Activated CD4-positive, alpha-beta T cell treated with anti-CD3 and anti-CD28 coated beads, Interleukin-2, amount 10 ng/mL, durations not matched to agents 24 days and 14 days (primary cell): ENCODE results near the gene NT5DC3. TPM values are rescaled to one million over a fixed set of nuclear protein-coding genes. Genes with fewer than 3 reads are reported as not detected.

Experiments
- DNase-seq: peaks from one replicate; pipeline ENCODE4 v3.0.0; 2022
- H3K27ac Mint-ChIP-seq: one replicate; pipeline ENCODE4 v1.8.0; 2022; ENCODE audit warnings: mild to moderate bottlenecking, mixed read lengths
- H3K27me3 Mint-ChIP-seq: one replicate; pipeline ENCODE4 v1.8.0; 2022; ENCODE audit warnings: mixed read lengths
- H3K36me3 Mint-ChIP-seq: one replicate; pipeline ENCODE4 v1.8.0; 2022; ENCODE audit warnings: low read depth, mild to moderate bottlenecking, mixed read lengths
- H3K4me1 Mint-ChIP-seq: one replicate; pipeline ENCODE4 v1.8.0; 2021; ENCODE audit warnings: mixed read lengths
- H3K4me3 Mint-ChIP-seq: one replicate; pipeline ENCODE4 v1.8.0; 2022; ENCODE audit warnings: mild to moderate bottlenecking, moderate library complexity, mixed read lengths
- H3K9me3 Mint-ChIP-seq: one replicate; pipeline ENCODE4 v1.8.0; 2021; ENCODE audit warnings: mixed read lengths
- intact Hi-C: fragments of 100-400 bp; cut with micrococcal nuclease; formaldehyde crosslinking; loops from one replicate; pipeline ENCODE4 v1.15.1; 2023
- total RNA-seq: library from RNA; stranded (reverse); gene quantifications from 2 replicates; pipeline ENCODE4 v1.2.3, GENCODE V29; 2022

The NT5DC3 gene
- total RNA-seq, 1 donor from 2014 or later: 14.9 TPM

DNA sequence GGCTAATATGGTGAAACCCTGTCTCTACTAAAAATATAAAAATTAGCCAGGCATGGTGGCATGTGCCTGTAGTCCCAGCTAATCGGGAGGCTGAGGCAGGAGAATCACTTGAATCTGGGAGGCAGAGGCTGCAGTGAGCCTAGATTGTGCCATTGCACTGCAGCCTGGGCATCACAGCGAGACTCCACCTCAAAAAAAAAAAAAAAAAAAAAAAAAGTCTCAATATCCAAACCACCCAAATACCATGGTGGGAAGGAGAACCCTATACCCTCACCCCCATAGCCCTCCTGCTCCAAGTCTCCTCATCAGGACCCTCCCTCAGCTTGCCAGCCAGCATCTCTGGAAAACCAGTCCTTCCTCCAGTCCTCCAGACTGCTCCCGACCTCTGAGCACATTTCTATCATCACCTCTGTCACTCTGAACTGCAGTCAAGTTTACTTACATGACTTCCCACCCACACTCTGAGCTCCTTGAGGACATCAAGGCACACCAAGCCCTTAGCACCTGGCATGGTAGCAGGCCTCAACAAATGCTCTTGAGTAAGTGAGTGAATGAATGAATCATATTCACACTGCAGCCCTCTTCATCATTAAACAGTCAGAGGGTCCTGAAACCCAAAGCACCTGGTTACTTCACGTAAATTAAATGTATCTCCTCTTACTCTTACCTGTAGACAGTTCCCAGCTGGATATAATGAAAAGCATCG is 35.2 kb downstream of the NT5DC3 start:
- no peaks in the 10 kb centered on the region for H3K27me3 Mint-ChIP-seq
- H3K36me3 Mint-ChIP-seq: no peaks in the 10 kb centered on the region
- DNase-seq: no peak
- H3K9me3 Mint-ChIP-seq: no peaks in the 10 kb centered on the region
- intact Hi-C loops: no loop called here
- H3K4me3 Mint-ChIP-seq: no peak overlapping the region
- H3K4me1 Mint-ChIP-seq: peaks cover 3% of the 10 kb centered on the region
- no peak overlapping the region for H3K27ac Mint-ChIP-seq

DNA sequence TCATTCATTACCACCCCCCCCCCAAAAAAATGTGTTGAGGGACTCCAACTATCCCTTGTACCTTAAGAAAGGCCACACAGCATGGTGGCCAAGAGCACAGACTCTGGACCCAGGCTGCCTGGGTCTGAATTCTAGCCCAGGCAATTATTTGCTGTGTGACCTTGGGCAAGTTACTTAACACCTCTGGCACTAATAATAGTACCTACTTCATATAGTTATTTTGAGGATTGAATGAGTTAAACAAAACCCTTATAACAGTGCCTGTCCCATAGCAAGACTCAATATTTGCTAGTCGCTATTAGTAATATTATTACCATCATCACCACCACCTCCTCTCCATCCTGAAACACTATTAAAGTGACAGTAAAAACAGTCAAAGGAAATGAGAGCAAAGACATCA is 37.2 kb downstream of the NT5DC3 start:
- H3K27me3 Mint-ChIP-seq: no peaks in the 10 kb centered on the region
- no peaks in the 10 kb centered on the region for H3K36me3 Mint-ChIP-seq
- H3K9me3 Mint-ChIP-seq: no peaks in the 10 kb centered on the region
- intact Hi-C loops: no loop called here
- peaks cover 4% of the 10 kb centered on the region for H3K4me1 Mint-ChIP-seq
- no peak for DNase-seq
- no peak overlapping the region for H3K4me3 Mint-ChIP-seq
- H3K27ac Mint-ChIP-seq: no peak overlapping the region

DNA sequence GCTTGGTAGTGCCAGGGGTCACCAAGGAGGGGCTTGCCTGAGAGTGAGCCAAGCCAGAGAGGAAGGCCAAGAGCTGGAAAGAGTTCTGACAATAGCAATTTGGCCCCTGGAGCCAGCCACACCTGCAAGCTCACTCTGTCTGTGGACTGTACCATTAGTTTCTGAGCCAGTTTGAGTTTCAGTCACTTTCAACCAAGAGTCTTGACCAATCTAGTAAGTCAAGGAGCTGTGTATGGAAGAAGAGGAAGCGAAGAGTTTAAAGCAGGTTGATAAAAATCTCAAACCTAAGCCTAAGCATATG is 38.5 kb downstream of the NT5DC3 start:
- no peak overlapping the region for H3K4me3 Mint-ChIP-seq
- H3K27ac Mint-ChIP-seq: no peak overlapping the region
- H3K4me1 Mint-ChIP-seq: peaks cover 1% of the 10 kb centered on the region
- no peaks in the 10 kb centered on the region for H3K9me3 Mint-ChIP-seq
- H3K27me3 Mint-ChIP-seq: no peaks in the 10 kb centered on the region
- H3K36me3 Mint-ChIP-seq: peaks cover under 1% of the 10 kb centered on the region
- DNase-seq: no peak
- intact Hi-C loops: no loop called here

DNA sequence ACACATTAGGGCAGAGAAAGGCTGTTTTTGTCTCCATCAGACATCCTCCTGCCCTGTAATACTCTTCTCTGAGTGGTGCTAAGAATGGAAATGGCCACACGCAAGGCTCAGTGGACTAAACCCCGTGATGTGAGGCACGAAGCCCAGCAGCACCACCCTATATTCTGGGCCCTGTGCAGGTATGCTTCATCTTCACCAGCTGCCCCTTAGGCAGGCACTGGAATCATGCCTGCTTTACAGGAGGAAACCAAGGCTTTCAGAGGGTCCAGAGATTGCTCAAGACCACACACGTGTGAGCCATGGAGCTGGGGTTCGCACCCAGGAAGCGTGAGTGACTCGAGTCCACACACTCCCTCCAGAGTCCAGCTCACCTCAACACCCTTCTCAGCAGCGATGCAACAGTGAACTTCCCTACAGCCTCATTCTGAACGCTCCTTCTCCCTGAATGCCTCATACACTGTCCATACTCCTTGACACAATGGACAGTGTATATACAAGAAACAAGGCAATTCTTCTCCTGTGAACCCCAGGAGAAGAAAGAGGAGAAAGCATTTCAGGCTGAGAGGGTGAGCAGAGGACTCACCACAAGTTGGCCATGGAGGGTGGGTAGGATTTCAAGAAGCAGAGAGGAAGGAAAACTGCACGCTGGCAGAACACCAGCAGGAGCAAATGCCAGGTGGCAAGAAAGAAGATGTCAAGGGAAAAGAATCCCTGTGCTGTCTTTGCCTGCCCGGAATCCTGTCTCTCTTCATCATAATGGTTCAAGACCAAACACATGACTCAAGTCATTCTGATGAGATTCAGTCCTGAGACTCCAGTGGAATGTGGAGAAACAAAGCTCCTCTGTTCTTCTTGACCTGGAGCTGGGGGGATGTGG is 39.1 kb downstream of the NT5DC3 start:
- Mint-ChIP-seq H3K9me3 (no peaks in the 10 kb centered on the region), H3K27me3 (no peaks in the 10 kb centered on the region), H3K36me3 (peaks cover 2% of the 10 kb centered on the region), H3K27ac (no peak overlapping the region), H3K4me1 (peaks cover 1% of the 10 kb centered on the region), H3K4me3 (no peak overlapping the region)
- intact Hi-C loops: no loop called here
- no peak for DNase-seq

DNA sequence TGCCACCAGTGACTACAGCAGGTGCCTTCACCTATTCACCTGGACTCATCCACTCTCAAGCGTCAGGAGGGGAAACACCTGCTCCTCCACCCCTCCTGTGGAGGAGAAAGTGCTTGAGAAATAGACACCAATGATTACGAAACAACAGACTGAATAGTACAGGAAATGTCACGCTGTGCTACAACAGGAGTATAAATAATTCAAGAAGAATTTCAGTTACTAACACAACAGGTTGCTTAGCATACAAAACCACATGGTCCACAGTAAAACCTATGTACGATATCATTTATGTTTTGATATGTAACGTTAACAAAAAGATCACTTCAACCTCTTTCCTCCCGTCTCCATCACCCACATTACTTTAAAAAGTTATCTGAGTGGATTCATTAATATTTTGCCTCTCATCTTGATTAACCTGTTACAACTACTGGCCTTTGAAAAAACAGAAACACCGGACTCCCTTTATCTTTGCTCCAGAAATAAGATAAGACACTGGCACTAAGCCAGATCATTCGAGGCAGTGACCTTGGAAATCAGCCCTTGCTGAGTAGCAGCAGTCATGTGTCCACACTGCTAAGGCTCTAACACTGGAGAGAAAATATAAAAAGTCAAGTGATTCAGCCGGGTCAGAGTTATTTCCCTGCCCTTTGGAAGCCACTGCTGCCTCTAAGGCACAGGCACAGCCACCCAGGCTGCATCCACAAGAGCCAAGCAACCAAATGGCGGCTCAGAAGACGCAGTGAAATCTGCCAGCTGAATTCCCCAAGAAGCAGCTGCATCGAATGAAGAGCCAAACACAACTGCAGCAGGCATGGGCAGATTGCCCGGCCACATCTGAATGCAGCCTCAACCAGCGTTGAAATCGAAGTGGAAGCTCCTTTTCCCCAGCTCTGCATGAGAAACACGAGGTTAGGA is 40.9 kb downstream of the NT5DC3 start:
- Mint-ChIP-seq H3K27me3 (no peaks in the 10 kb centered on the region), H3K36me3 (peaks cover 2% of the 10 kb centered on the region), H3K27ac (no peak overlapping the region), H3K4me1 (peaks cover 1% of the 10 kb centered on the region), H3K9me3 (no peaks in the 10 kb centered on the region), H3K4me3 (no peak overlapping the region)
- intact Hi-C loops: no loop called here
- DNase-seq: no peak

DNA sequence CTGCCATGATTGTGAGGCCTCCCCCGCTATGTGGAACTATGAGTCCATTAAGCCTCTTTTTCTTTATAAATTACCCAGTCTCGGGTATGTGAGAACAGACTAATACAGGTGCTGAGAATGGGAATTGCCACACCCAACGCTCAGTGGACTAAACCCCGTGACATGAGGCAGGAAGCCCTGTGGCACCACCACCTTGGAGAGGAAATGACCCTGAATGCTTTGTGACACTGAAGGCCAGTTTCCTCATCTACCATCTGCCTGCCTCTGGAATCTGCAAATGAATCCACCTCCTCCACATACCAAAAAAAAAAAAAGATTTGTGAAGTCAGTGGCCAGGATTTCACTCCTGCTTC is 41.6 kb downstream of the NT5DC3 start:
- no peaks in the 10 kb centered on the region for H3K27me3 Mint-ChIP-seq
- peaks cover 2% of the 10 kb centered on the region for H3K36me3 Mint-ChIP-seq
- intact Hi-C loops: no loop called here
- no peaks in the 10 kb centered on the region for H3K9me3 Mint-ChIP-seq
- peaks cover 1% of the 10 kb centered on the region for H3K4me1 Mint-ChIP-seq
- no peak overlapping the region for H3K4me3 Mint-ChIP-seq
- no peak overlapping the region for H3K27ac Mint-ChIP-seq
- DNase-seq: no peak

DNA sequence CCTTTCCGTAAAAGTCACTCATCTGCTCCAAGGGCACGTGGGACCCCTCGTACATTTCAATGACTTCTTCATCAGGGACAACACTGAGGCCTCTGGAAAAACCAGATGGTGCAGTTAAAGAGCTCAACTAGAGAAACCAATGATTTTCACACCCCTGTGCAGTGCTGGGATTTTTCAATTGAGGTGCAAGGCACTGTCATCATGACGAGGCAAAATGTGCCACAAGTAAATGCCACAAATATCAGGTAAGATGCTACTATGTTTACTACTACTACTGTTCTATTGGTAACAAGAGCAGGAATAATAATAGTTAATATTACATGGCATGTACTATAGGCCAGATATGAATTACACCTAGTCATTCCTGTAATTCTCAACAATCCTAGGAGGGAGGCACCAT is 42.4 kb downstream of the NT5DC3 start:
- peaks cover 3% of the 10 kb centered on the region for H3K36me3 Mint-ChIP-seq
- no peaks in the 10 kb centered on the region for H3K9me3 Mint-ChIP-seq
- intact Hi-C loops: no loop called here
- peaks cover 1% of the 10 kb centered on the region for H3K4me1 Mint-ChIP-seq
- no peaks in the 10 kb centered on the region for H3K27me3 Mint-ChIP-seq
- H3K4me3 Mint-ChIP-seq: no peak overlapping the region
- H3K27ac Mint-ChIP-seq: no peak overlapping the region
- DNase-seq: no peak

DNA sequence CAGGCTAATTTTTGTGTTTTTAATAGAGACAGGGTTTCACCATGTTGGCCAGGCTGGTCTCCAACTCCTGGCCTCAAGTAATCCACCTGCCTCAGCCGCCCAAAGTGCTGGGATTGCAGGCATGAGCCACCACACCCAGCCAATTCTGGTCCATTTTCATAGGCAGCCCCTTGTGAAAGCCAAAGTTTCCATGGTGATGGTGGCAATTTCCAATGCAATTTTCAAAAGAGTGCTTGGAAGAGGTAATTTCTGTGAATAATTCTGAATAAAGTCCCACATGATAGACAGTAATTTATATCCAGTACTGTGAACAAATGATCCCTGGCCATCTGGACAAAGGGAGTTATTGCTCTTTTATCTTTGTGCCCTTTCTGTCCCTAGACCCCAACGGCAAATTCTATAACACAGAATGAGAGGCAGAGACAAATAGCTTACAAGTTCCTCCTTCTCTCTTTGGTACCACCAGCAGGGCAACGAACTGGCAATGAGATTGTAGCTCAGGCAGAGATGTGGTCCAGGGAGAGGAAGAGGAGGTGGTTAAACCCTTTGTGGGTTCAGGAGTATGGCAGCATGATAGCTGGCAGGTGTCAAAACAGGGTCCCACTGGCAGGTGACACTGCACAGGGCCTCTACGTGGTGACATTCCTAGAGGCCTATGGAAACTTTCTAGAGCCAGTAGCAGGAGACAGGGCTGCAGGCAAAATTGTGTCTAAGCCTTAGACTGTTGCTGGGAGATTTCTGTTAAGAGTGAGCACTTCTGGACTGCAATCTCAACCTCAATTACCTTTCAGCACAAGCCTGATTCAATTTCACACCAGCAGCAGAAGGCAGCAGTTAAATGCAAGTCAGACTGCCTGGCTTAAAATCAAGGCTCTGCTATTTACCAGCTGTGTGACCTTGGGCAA is 46.5 kb downstream of the NT5DC3 start:
- Mint-ChIP-seq H3K4me3 (no peak overlapping the region), H3K27me3 (no peaks in the 10 kb centered on the region), H3K36me3 (peaks cover 8% of the 10 kb centered on the region), H3K9me3 (no peaks in the 10 kb centered on the region), H3K4me1 (peaks cover 1% of the 10 kb centered on the region), H3K27ac (no peak overlapping the region)
- no peak for DNase-seq
- intact Hi-C loops: no loop called here

DNA sequence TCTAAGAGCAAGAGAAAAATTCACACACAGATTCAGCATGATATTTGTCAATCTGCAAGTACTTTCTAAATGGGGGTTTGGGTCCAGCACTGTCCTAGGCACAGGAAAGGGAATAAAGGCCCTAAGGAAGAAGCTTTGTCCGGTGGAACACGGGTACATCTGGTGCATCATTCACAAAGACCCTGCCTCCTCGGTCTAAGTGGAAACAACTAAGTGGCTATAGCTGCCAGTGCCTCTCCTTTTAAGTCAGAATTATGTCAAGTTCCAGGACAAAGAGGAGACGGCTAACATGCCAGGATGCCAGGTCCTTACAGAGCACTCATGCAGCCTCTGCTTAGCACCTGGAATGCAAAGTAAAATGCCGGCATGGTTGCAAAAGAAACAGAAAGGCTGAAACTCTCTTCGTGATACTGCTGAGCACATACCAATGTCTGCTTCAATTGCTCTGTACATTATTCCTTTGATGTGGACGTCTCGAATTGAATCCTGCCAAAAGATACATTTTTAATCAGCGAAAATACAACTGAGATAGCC is 47.5 kb downstream of the NT5DC3 start:
- H3K36me3 Mint-ChIP-seq: peaks cover 8% of the 10 kb centered on the region
- no peaks in the 10 kb centered on the region for H3K4me1 Mint-ChIP-seq
- no peaks in the 10 kb centered on the region for H3K27me3 Mint-ChIP-seq
- H3K4me3 Mint-ChIP-seq: no peak overlapping the region
- no peaks in the 10 kb centered on the region for H3K9me3 Mint-ChIP-seq
- DNase-seq: no peak
- intact Hi-C loops: no loop called here
- no peak overlapping the region for H3K27ac Mint-ChIP-seq

DNA sequence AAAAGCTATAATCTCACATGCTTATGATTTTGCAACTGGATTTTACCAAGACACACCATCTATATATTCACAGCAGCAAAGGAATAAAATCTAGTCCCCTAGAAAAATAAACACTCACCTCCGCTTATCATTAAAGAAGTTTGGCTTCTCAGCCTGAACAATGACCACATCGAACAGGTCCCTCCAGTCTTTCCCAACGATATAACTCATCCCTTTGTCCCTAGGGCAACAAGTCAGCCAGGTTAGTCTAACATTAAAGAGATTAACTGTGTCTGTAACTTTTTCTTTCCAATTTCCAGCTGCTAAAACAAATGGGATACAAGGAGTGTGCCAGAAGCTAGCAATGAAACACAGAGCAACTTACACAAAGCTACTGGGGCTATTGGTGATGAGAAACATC is 48.0 kb downstream of the NT5DC3 start:
- no peak for DNase-seq
- Mint-ChIP-seq H3K4me1 (no peaks in the 10 kb centered on the region), H3K4me3 (no peak overlapping the region), H3K27ac (no peak overlapping the region), H3K9me3 (no peaks in the 10 kb centered on the region), H3K36me3 (peaks cover 8% of the 10 kb centered on the region), H3K27me3 (no peaks in the 10 kb centered on the region)
- intact Hi-C loops: no loop called here

DNA sequence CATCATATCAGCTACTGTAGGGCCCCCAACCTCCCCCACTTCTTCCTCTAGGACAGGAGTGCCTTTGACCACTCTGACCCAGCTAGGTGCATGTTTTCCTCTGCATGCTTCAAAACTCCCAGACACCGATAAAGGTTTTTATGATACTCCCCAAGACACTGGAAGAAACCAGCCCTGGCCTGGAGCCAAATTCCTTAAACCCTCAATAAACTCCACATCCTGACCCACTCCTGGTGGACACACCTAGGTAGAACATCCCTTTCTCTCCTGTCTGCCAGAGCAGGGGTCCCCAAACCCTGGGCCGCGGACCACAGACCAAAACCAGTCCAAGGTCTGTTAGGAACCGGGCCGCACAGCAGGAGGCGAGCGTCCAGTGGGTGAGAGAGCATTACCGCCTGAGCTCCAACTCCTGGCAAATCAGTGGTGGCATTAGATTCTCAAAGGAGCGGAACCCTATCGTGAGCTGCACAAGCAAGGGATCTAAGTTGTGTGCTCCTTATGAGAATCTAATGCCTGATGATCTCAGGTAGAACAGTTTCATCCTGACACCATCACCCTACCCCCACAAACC is 49.6 kb downstream of the NT5DC3 start:
- Mint-ChIP-seq H3K4me3 (no peak overlapping the region), H3K36me3 (peaks cover 6% of the 10 kb centered on the region)

DNA sequence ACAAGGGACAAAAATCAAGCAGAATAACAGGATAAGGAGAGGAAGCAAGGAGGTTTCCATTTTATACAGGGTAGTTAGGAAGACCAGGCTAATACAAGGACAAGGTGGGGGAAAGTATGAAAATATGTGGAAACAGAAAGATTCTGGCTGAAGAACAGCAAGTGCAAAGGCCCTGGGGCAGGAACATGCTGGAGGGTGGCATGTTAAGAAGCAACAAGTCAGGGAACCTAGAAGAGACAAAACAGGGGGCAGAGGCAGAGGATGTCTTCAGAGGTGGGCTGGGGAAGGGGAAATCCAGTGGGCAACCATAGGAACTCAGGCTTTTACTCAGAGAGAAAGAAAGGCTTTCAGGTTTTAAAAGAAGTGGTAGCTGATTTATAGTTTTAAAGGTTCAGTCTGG is 54.8 kb downstream of the NT5DC3 start:
- no peak for DNase-seq
- no peaks in the 10 kb centered on the region for H3K27me3 Mint-ChIP-seq
- no peaks in the 10 kb centered on the region for H3K9me3 Mint-ChIP-seq
- H3K4me3 Mint-ChIP-seq: no peak overlapping the region
- H3K36me3 Mint-ChIP-seq: peaks cover 14% of the 10 kb centered on the region
- H3K4me1 Mint-ChIP-seq: no peaks in the 10 kb centered on the region
- intact Hi-C loops: no loop called here
- no peak overlapping the region for H3K27ac Mint-ChIP-seq

More for the DNA sequence above, 49.6 kb downstream of the NT5DC3 start:
- no peak for DNase-seq
- Mint-ChIP-seq H3K27me3 (no peaks in the 10 kb centered on the region), H3K4me1 (no peaks in the 10 kb centered on the region), H3K9me3 (no peaks in the 10 kb centered on the region), H3K27ac (no peak overlapping the region)
- intact Hi-C loops: no loop called here
